ENCODE data around the gene SIN3B.

SIN3B gene

DNA sequence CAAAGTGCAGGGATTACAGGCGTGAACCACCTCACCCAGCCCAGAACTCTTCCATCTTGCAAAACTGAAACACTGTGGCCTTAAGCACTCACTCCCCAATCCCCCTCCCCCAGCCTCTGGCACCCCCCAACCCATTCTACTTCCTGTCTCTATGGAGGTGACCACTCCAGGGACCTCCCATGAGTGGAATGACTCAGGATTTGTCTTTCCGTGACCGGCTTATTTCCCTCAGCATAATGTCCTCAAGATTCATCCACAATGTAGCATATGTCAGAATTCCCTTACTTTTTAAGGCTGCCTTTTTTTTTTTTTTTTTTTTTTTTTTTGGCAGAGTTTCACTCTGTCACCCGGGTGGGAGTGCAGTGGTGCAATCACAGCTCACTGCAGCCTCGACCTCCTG, 56.0 kb downstream of the SIN3B start:
- TF ChIP-seq, protein P1, sequence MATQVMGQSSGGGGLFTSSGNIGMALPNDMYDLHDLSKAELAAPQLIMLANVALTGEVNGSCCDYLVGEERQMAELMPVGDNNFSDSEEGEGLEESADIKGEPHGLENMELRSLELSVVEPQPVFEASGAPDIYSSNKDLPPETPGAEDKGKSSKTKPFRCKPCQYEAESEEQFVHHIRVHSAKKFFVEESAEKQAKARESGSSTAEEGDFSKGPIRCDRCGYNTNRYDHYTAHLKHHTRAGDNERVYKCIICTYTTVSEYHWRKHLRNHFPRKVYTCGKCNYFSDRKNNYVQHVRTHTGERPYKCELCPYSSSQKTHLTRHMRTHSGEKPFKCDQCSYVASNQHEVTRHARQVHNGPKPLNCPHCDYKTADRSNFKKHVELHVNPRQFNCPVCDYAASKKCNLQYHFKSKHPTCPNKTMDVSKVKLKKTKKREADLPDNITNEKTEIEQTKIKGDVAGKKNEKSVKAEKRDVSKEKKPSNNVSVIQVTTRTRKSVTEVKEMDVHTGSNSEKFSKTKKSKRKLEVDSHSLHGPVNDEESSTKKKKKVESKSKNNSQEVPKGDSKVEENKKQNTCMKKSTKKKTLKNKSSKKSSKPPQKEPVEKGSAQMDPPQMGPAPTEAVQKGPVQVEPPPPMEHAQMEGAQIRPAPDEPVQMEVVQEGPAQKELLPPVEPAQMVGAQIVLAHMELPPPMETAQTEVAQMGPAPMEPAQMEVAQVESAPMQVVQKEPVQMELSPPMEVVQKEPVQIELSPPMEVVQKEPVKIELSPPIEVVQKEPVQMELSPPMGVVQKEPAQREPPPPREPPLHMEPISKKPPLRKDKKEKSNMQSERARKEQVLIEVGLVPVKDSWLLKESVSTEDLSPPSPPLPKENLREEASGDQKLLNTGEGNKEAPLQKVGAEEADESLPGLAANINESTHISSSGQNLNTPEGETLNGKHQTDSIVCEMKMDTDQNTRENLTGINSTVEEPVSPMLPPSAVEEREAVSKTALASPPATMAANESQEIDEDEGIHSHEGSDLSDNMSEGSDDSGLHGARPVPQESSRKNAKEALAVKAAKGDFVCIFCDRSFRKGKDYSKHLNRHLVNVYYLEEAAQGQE (IDR thresholded peaks at IDR 0.05; ENCODE audit: insufficient read depth in 1 of 2, low read depth in 2 of 2, low read length in 2 of 2) = no peak
- TF ChIP-seq FOXP2 (optimal IDR thresholded peaks at IDR 0.05; ENCODE audit: borderline replicate concordance, extremely low read depth, extremely low read length, insufficient read depth) (no peak), SIN3A (IDR thresholded peaks at IDR 0.05; ENCODE audit: borderline replicate concordance, insufficient read depth, low read length) (no peak), POLR2AphosphoS5 (IDR thresholded peaks at IDR 0.05; ENCODE audit: low read depth, low read length) (no peak), TAF1 (IDR thresholded peaks at IDR 0.05; ENCODE audit: borderline replicate concordance, insufficient read depth, low read length) (no peak)

- TF ChIP-seq TAF1 (IDR thresholded peaks at IDR 0.05; ENCODE audit: borderline replicate concordance, insufficient read depth, low read length) (no peak), FOXP2 (optimal IDR thresholded peaks at IDR 0.05; ENCODE audit: borderline replicate concordance, extremely low read depth, extremely low read length, insufficient read depth) (no peak), SIN3A (IDR thresholded peaks at IDR 0.05; ENCODE audit: borderline replicate concordance, insufficient read depth, low read length) (no peak), POLR2AphosphoS5 (IDR thresholded peaks at IDR 0.05; ENCODE audit: low read depth, low read length) (no peak)
- TF ChIP-seq, protein P1 (IDR thresholded peaks at IDR 0.05; ENCODE audit: insufficient read depth in 1 of 2, low read depth in 2 of 2, low read length in 2 of 2) = no peak
Measured at GRCh38 chr19:16886305-16886880, 57.2 kb downstream of the SIN3B start.

DNA sequence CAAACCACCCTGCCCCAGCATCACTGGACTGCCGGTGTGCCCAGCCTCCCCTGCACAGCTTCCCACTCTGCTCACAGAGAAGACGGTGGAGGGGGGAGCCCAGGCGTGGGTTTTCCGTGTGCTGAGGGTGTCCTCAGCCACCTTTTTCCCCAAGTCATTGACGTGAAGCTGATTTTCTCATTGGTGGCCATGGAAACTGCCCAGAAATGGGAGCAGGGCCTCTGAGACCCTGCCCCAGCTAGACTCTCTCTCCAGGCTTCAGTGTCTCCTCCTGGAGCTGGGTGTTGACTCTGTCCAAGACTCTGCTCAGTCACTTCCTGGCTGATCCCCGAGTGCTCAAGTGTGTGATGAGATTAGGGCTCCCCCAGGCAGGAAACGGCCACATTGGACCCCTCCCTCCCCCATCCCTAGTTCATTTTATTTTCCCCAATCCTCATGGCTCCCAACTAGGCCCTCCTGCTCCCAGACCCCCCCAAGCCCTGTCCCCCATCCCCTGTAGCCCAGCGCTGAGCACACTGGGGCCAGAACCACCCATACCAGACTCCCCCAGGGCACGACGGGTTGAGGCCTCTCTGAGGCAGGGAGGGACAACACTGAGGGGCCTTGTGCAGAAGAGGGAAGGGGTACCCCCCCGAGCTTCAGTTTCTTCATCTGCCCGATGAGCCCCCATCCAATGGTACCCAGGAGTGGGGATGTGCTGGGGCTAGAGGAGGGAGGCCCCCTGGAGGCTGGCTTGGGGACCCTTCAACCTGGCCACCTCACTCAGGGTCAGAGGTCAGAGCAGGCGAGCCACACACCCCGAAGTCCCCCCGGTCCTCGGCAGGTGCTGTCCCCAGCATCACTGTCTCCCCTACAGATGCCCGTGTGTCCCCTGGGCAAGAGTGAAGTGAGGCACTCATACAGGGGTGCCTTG, 58.4 kb downstream of the SIN3B start:
- TF ChIP-seq TAF1 (IDR thresholded peaks at IDR 0.05; ENCODE audit: borderline replicate concordance, insufficient read depth, low read length) = no peak
- no peak for TF ChIP-seq SIN3A (IDR thresholded peaks at IDR 0.05; ENCODE audit: borderline replicate concordance, insufficient read depth, low read length)
- no peak for TF ChIP-seq FOXP2 (optimal IDR thresholded peaks at IDR 0.05; ENCODE audit: borderline replicate concordance, extremely low read depth, extremely low read length, insufficient read depth)
- TF ChIP-seq, protein P1 (IDR thresholded peaks at IDR 0.05; ENCODE audit: insufficient read depth in 1 of 2, low read depth in 2 of 2, low read length in 2 of 2) = no peak
- no peak for TF ChIP-seq POLR2AphosphoS5 (IDR thresholded peaks at IDR 0.05; ENCODE audit: low read depth, low read length)

- TF ChIP-seq TAF1 (IDR thresholded peaks at IDR 0.05; ENCODE audit: borderline replicate concordance, insufficient read depth, low read length) (no peak), POLR2AphosphoS5 (IDR thresholded peaks at IDR 0.05; ENCODE audit: low read depth, low read length) (no peak), FOXP2 (optimal IDR thresholded peaks at IDR 0.05; ENCODE audit: borderline replicate concordance, extremely low read depth, extremely low read length, insufficient read depth) (no peak), SIN3A (IDR thresholded peaks at IDR 0.05; ENCODE audit: borderline replicate concordance, insufficient read depth, low read length) (no peak)
- TF ChIP-seq, protein P1 (IDR thresholded peaks at IDR 0.05; ENCODE audit: insufficient read depth in 1 of 2, low read depth in 2 of 2, low read length in 2 of 2) = no peak
Measured at GRCh38 chr19:16888629-16889365, 59.6 kb downstream of the SIN3B start, which contains the start of gene F2RL3. F2RL3 (plus strand) TSS chr19:16888999; CDS start chr19:16889190, 191 bp downstream.

All from PFSK-1 (cell line).